HPDE6-E6E7 (cell line): ENCODE data around the gene ARHGAP42.
"Not testable (repeated sequence)": the region's sequence is repeated elsewhere in the genome, so short reads cannot be mapped to it uniquely, and the experiment has no call there.

Experiments
- DNase-seq: peaks from one replicate; pipeline ENCODE4 v3.0.0; 2011; ENCODE audit warnings: missing footprints; ENCODE audit errors: extremely low spot score

The ARHGAP42 gene

GRCh38 chr11:100870138-100870537 is 183.1 kb downstream of the ARHGAP42 start:
- no peak for DNase-seq

- DNase-seq: no peak
These were observed 186.1 kb downstream of the ARHGAP42 start for GRCh38 chr11:100872951-100873740.

GRCh38 chr11:100874203-100874602 is 187.1 kb downstream of the ARHGAP42 start:
- DNase-seq: no peak

GRCh38 chr11:100875521-100875869 is 188.4 kb downstream of the ARHGAP42 start:
- no peak for DNase-seq

- peak; percentile 23 for DNase-seq
These were observed 189.9 kb downstream of the ARHGAP42 start for GRCh38 chr11:100876815-100877520.

- DNase-seq: no peak
These were observed 191.4 kb downstream of the ARHGAP42 start for GRCh38 chr11:100878474-100878873.

DNA sequence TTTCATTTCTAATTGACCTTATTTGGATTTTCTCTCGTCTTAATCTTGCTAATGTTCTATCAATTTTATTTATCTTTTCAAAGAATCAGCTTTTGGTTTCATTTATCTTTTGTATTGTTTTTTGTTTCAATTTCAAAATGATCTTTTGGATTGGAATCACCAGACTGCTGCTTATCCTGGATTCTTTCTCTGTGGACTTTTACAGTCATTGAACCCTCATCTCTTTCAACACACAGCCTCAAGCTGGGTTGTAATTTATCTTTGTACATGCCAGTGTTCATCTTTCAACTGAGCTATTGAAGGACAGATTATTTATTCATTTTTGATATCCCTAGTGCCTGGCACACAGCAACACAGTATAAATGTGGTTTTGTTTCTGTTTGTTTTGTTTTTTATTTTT is 195.9 kb downstream of the ARHGAP42 start:
- DNase-seq: no peak

- DNase-seq: no peak
These were observed 196.7 kb downstream of the ARHGAP42 start for GRCh38 chr11:100883830-100884229.

GRCh38 chr11:100887659-100888058 is 200.6 kb downstream of the ARHGAP42 start:
- DNase-seq: no peak

DNA sequence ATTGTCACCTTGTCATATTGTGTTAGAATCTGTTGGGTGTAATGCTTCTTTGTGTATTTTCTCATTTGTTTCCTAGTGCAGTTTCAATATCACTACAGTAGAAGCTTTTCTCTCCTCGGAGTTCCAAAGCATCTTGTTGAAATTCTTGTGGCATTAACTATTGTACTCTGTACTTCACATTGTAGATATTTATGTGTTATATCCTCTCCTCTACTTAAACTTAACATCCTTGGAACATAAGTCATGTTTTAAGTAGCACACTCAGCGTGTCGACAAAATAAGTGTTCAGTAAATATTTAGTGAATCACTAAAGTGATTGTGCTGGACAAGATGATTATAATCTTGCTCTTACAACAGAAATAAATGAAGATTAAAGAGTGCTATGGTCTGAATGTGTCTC is 201.7 kb downstream of the ARHGAP42 start:
- DNase-seq: no peak

DNA sequence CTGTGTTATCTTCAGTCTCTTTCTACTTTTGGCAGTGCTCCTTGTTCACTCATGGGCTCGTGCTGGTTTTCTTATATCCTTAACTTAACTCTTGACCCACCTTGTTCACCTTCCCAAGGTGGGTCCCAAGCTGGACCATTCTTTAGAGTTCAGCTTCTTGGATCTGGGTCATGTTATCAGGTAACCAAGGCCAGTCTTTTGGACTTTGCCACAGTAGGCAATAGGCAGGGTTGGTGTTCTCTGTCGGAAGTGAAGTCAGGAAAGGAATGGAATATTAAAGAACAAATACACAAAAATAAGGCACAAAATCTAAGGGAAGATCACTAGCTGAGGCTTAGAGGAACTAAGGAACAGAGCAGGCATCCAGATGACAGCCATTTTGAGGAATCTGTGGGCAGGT is 202.7 kb downstream of the ARHGAP42 start:
- DNase-seq: no peak

DNA sequence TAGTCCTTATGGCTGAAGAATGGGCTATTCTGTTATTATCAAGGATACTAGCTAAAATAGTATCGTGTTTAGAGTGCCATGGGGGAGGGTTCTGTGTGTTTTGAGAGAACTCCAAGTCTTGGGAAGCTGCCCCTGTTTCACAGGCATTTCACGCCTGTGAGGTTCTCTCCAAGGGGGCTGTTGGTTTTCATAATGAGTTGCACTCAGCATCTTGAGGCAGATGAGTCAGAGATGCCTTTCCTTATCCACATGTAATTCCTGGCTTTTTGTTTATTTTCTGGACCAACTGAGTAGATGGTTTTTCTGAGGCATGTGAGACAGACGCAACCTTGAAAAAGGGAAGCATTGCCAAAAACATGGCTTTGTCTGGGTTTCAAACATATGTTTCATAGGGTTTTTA is 203.7 kb downstream of the ARHGAP42 start:
- DNase-seq: no peak

- no peak for DNase-seq
These were observed 205.8 kb downstream of the ARHGAP42 start for GRCh38 chr11:100892886-100893285.

DNA sequence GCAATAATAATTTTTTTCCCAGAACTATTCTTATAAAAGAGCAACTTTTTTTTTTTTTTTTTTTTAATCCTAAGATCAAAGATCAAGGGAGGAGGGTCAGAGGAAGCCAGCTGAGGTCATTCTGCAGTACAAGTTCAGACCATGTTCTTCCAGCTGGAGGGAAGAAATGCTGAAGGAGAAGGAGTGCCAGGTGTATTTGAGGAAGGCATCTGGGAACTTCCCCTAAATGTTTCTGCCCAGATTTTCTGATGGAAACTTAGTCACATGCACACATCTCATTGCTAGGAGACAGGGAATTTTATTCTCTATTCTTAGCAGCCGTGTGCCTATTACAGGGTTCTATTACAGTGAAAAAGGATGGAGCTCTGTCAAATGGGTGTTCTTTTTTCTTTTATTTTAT is 208.4 kb downstream of the ARHGAP42 start:
- no peak for DNase-seq

GRCh38 chr11:100895976-100896375 is 208.9 kb downstream of the ARHGAP42 start:
- DNase-seq: not testable (repeated sequence)

GRCh38 chr11:100901471-100901870 is 214.4 kb downstream of the ARHGAP42 start:
- not testable (repeated sequence) for DNase-seq

DNA sequence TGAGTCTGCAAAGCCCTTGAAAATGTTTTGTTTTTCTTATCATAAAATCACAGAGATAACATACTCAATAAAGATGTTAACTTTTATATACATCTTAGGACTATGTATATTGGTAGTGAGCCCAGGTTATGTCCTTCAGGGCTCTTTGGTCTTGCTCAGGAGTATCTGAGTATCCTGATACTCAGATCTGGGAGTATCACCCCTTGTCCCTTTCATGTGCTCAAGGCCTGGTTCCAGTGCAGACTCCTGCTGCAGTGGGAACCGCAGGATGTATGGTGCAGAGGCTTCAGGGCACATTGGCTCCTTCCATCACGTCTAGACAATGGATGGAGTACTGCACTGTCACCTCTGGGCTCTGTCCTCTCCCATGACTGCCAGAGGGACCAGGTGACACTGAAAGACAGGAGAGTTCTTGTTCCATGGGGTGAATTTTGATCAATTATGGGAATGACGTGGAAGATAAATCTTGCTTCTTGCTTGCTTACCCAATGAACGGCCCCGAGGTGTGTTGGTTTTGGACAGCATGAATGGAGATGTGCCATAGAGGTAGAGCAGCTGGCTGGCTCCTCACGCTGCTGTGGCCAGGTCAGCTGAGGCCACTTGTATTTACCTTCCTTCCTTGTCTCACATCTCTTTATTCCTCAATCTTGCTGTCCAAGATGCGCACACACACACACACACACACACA is 215.5 kb downstream of the ARHGAP42 start:
- DNase-seq: no peak

DNA sequence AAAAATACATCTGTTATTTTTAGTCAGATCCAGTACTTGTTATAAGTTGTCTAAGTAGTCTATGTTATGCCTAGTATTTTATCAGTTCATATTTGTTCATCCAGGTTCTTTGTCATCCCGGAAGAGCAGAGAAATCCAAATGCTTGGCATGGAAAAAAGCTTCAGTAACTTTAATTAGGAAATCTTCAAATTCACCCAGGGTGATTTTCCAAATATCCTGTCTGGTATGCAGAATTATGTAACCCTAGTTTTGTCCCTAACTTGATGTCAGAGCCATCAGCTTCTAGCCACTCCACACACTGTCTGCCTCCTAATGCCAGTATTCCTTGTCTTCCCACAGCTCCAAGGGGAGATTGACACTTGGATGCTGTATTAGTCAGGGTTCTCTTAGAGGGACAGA is 216.2 kb downstream of the ARHGAP42 start:
- no peak for DNase-seq

GRCh38 chr11:100905684-100906083 is 218.6 kb downstream of the ARHGAP42 start:
- DNase-seq: no peak

DNA sequence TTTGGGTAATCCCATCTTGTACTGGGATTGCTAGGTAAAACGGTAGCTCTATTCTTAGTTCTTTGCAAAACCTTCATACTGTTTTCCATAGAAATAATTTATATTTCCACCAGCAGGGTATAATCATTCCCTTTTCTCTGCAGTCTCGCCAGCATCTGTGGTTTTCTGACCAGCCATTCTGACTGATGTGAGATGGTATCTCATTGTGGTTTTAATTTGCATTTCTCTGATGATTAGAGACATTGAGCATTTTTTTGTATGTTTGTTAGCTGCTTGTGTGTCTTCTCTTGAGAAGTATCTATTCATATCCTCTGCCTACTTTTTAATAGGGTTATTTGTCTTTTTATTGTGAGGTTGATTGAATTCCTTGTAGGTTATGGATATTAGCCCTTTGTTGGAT is 221.7 kb downstream of the ARHGAP42 start:
- no peak for DNase-seq

GRCh38 chr11:100910808-100911207 is 223.7 kb downstream of the ARHGAP42 start:
- DNase-seq: no peak

DNA sequence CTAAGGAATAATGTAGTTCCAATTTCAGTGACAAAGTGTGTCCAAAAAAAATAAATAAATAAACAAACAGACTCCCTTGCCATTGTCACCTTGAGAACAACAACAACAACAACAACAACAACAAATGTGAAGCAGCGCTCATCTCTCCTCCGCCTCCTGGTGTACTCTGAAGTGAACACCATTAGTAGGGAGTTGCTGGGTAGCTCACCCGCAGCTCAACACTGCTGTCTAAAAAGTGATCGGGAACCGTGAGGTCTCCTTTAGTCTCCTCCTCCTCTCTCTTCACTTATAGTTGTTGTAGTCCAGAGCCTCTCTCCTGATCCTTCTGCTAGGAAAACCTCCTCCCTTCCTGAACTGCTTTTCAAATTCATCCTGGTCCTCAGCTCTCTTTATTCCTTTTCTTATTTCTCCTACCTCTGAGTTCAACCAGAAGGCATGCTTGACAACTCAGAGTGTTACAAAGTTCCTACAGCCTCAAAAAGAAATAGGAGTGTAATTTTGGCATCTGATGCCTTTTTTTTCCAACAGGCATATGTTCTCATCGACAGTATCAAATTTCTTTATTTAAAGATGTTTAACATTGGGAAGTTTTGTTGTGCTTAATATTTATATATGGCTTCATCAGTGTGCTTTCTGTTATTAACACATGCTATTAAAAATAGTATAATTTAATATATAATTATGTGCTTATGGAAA is 227.5 kb downstream of the ARHGAP42 start:
- no peak for DNase-seq
